Hindlimb muscle (tissue), 1 donor: ENCODE results near the gene DENND4B. TPM values are rescaled to one million over a fixed set of nuclear protein-coding genes. Genes with fewer than 3 reads are reported as not detected.

Experiments used
- DNase-seq: peaks from one replicate; pipeline ENCODE4 v3.0.0-alpha.2; 2013
- polyA plus RNA-seq: library from polyadenylated mRNA; unstranded; fragments of 120-200 nt; gene quantifications from one replicate; pipeline ENCODE4 v1.2.1, GENCODE V29; 2013; ENCODE audit not compliant: insufficient read length

Gene DENND4B
- polyA plus RNA-seq, 1 donor: 39.7 TPM

DNA sequence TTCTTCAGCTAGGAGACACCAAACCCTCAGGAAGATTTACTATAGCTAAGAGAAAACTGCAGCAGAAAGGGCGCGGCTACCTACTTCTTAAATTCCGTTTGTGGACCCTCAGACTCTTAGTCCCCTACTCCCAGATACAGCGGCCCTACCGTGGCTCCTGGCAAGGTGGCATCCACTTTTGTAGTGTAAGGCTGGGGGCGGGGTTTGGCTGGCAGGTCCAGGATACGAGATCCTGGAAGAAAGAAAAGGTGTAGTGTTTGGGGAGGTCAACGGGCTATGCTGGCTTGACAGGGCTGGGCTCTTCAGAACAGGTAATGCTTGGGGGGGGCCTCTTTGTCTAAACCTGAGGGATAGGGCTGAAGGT is 21.5 kb upstream of the DENND4B start:
- no peak for DNase-seq

DNA sequence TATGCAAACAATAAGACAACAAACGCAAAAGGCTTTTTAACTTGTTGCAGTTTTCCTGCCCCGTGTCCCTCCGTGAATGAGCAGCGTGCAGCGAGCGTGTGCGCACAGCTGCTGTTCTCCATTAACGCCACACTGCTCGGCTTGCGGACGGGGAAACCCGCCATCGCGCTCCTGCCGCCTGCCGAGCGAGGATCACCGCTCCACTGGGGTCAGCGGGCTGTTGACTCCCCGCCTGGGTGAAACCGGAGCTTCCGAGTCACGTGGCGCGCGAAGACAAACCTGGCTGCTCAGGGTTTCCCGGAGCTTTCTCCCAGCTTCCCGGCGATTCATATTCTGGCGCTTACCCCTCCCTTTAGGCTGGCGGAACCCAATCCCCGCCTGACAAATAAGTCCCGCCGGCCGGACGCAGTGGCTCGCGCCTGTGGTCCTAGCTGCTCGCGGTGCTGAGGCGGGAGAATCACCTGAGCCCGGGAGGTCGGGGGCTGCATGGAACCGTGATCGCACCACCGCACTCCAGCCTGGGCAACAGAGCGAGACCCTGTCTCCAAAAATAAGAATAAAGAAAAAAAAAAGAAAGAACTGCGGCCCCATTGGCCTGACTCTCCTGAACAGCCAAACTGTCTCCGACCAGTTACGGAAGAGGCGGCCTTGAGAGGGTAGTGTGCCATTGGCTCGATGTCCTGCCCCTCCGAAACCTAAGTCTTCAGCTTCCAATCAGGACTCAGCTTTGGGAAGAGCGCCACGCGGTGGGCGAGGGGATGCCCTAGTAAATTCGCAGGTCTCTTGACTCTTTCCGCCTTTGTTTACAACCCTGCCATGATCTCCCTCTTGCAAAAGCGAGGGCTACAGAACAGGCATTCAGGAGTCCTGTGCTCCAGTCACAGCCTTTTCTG is 20.8 kb upstream of the DENND4B start, which contains the start of gene CREB3L4:
TSS of gene CREB3L4 (plus strand) at position 796 of the 893 bp plus-strand sequence. CDS start 624 bp downstream, outside the sequence.
- peak; percentile 96 for DNase-seq

DNA sequence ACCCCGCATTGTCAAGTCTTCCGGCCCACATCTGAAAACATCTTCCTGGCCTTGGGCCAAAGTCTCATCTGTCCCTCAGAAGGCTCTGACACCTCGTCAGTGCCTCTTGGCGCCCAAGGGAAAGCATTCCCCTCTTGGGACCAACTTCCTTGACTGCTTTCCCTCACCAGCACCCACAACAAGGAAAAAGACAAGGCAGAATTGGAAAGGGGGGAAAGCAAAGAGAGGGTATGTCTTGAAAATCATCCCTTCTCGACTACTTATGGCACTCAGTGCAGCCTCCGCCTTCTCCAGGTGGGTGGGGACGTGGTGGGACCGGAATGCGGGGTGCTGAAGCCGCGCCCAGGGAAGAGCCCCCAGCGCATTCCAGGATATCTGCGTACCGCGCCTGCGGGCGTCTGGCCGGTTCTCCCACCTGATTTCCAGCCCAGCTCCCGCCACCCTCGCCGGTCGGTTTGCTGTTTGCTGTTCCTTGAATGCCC is 17.4 kb upstream of the DENND4B start:
- peak; percentile 48 for DNase-seq

DNA sequence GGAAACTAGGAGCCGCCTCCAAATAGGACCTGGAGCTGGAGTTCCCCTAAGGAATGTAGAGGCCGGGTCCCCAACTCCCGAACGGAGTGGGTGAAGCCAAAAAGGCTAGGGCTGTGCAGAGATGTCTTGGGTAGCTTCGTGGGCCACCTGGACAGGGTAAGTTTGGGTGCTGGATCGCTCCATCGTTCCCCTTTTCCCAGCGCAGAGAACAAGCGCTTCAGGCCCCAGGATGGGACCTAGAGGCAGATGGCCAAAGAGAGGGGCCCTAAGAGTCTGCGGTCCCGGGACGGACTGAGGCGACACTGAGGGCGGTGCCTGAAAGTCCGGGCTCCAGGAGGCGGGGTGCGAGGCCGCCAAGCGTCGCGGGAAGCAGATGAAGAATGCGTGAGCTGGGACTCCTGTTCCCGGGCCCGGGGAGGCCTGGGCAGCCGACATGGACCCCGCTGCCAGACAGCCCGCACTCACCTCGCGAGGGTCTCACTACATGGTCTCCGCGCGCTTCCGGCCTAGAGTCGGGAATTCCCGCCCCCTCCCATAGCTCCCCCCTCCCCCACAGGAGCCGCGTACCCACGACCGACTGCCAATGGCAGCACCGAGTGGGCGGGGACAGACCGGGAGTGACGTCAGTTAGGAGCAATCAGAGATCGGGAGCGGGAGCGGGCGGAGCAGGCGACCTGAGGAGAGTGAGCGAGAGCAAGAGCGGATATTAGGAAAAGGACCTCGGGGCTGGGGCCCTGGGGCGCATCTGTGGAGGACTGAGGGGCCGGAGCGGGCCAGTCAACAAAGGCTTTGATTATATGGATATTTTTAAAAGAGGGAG is 16.7 kb upstream of the DENND4B start, which contains the start of gene SLC39A1:
TSS of gene SLC39A1 (minus strand) at position 508 of the 820 bp plus-strand sequence. CDS start 822 bp downstream, outside the sequence.
- DNase-seq: peak; percentile 97

DNA sequence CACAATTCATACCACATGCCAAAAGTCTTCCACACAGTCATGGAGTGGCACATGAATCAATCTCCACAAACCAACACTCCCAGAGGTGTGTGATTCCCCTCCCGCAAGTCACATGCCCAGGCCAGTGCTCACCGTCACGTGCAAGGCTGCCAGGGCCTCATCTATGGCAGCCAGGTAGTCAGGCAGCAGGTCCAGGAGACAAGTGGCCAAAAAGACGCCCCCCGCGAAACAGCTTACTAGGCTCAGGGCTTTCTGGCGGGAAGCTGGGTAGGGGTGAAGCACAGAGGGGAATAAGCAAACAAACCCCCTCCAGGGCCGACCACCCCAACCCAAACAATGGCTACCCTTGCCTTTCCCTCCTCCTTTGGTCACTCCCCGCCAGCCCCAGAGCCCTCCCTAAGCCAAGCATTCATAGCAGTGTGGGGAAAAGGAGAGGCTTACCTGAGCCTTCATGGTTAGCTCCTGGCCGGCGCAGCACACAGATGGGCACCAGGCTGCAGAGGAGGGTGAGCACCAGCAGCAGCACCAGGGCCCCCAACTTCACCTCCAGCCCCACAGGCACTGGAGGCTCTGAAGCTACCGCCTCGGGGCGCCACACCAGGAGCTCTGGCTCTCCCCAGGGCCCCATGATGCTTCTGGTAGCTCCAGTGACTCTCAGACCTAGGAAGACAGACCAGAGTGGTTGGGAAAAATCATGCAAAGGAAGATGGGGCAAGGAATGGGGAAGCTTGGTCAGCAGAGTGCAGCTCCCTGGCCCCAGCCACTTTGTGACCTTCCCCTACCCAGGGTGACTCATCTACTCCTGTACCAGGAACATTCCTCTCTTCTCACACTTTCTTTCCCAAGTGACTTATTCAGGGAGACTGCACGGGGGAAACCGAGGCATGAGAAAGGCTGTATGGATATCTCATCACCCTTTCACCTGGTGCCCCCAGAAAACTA is 15.8 kb upstream of the DENND4B start:
- DNase-seq: no peak

DNA sequence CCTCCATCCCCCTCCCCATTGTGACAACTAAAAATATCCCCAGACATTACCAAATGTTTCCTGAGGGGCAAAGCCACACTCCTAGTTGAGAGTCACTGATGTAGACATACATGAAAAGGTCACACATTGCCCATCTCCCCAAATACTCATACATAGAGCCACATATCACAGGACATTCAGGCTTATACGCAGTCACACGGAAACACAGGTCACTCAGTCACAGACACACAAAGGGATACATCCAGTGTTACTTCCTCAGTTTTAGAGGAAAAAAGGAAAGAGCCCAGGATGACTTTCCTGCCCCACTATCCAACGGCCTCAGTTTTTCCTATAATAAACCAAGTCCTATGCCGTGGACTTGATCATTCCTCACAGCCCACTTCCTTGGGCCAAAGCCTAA is 14.9 kb upstream of the DENND4B start:
- DNase-seq: no peak

DNA sequence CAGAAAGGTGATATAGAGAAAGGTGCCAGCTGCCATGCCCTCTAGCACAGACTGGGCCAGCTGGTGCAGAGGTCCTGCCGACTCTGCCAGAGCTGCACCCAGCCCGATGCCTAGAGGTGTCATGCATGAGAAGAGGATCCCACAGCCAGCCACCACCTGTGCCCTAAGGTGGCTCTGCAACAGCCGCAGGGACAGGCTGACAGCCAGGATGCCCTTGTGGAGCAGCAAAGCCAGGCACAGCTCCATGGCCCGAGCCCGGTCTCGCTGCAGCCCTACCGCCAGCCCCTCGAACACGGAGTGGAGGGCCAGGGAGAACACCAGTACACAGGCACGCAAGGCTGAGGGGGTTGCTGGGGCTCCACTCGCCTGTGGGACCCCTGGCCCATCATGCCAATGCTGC is 13.7 kb upstream of the DENND4B start:
- no peak for DNase-seq

DNA sequence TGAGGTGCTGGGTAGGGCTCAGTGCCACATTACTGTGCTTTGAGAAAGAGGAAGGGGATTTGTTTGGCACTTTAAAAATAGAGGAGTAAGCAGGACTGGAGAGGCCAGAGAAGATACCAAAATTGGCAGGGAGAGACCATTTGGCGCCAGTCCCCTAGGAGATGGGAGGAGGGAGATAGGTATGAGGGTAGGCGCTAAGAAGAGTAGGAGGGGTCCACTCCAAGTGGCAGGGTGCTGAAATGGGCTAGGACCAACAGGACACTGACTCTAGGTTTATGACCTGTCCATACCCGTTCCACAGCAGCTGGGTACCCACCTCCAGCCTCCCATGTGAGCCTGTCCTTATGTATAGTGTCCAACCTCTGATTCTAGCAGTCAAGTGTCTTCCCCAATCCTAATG is 12.9 kb upstream of the DENND4B start:
- DNase-seq: no peak

DNA sequence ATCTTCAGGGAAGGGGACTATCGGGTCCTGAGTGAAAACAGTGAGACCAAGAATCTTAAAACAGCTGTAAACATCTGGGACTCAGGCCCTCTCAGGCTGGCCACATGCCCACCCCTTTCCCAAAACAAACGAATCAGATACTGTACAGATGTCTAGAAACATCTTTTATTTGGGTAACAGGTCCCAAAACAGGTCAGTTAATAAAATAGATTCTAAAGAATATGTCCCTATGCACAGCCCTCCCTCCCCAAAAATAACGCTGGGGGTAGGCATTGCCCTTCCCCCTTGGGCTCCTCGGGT is 12.4 kb upstream of the DENND4B start:
- no peak for DNase-seq

DNA sequence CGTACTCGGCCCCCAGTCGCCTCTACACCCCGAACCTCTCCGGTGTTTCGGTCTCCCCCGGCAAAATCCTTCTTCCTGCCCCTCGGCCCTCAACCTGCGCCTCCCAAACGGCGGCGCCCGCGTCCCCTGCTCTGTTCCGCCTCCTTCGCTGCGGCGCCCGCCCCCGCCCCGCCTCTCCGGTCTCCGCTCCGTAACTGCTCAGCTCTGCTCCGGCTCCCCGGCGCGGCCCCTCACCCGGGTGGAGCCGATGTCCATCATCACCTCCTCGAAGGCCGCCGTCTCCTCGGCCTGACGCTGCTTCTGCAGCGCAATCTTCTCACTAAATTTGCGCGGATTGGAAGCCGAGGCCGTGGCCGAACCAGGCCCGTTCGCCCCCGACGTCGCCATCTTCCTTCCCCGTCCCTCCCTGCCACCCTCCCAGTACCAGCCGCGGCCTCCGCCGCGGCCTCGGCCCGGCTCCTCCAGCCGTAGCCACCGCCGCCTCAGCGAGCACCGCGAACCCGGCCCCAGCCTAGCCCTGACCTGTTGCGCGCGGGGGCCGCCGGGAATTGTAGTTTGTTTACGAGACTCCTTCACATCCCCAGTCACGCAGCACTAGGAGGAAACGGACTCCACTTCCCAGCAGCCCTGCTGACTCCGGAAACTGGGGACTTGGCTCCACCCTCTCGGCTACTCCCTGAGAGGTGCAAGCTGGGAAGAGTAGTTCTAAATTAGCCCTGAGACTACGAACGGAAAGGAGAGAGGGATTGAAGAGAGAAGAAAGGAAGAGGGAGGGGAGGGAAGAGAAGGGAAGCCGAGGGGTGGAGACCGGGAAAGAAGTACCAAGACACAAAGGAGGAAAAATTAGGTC is 11.8 kb upstream of the DENND4B start, which contains the start of gene CRTC2:
TSS of gene CRTC2 (minus strand) at position 502 of the 850 bp plus-strand sequence. CDS start at position 387, 115 bp downstream.
- peak; percentile 98 for DNase-seq

DNA sequence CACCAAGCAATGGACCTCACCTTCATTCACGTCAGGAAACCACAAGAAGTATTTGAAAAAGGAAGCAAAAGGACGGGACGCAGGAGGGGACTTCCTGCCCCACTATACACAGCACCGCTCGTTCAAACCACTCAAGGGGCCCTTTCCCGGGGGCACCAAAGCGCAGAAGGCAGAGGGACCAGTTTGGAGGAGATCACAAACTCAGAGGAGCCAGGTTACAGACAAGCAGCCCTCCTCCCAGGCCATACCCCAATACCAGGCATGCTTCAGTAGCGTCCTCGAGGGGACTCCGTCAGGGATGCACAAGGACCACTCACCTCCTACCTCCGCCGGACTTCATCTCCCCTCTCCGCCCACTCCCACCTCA is 11.2 kb upstream of the DENND4B start:
- DNase-seq: no peak

DNA sequence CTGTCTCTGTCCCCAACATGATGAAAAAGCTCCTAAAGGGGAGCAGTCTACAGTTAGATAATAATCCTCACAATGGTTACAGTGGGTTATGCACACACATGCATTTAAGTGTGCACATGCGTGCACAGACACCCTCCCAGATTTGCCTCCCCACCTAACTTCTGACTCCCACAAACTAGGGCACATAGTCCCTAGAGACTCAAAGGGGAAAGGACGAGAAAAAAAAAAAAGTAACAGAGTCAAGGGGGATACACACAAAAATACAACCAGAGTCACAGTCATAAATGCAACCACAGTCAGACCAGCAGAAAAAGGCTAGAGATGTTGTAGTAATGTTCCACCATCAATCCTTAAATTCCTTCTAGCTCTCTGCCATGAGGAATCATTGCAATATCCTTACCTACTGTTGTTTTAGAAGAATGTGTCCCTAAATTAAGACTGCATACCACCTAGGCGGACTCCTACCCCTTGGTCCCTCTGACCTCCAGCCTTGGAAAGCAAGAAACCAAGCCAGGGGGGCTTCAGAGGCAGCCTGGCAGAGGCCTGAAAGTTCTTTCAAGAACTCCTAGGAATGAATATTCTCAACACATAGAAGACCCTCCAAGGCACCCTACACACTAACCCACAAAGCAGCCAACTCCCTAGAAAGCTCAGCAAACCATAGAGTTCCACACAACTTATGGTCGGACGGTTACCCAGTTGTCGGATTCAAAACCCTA is 10.6 kb upstream of the DENND4B start:
- no peak for DNase-seq

DNA sequence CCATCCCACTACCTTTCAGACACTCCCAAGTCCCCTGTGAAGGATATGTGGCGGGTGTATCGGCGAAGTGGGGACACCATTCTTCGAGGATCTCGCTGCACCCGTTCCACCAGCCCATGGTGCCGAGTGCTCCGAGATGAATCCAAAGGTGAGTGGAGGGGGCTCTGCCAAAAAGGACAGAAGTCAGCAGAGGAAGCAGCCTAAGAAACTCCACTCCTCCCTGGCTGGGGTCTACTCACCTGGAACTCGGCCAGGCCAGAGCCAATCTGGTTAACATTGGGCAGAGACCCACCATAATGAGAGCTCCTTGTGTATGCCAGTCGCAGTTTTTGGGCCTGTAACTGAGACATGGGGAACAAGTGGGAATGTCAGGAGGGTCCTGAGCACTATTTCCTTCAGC is 8.3 kb upstream of the DENND4B start:
- no peak for DNase-seq

DNA sequence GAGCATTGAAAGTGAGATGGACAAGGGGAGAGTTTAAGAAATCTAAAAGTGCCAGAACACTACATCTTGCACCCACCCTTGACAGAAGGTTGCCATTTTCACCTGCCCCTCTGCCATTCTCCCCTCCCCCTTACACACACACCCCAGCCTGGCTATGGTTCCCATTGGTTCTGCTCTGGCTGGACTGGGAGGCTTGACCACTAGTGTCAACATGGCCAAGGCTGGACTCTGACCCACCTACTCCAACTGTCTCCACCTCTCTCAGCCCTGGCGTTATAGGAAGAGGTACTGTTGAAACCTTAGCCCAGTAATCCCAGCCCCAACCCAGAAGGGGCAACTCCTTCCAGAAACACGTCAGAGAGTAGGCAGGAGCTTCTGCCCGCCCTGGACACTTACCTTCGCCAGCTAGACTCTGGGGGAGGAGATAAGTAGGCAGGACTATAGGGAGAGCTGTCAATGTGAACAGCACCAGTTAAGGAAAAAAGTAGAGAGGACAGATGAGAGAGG is 7.4 kb upstream of the DENND4B start:
- no peak for DNase-seq

DNA sequence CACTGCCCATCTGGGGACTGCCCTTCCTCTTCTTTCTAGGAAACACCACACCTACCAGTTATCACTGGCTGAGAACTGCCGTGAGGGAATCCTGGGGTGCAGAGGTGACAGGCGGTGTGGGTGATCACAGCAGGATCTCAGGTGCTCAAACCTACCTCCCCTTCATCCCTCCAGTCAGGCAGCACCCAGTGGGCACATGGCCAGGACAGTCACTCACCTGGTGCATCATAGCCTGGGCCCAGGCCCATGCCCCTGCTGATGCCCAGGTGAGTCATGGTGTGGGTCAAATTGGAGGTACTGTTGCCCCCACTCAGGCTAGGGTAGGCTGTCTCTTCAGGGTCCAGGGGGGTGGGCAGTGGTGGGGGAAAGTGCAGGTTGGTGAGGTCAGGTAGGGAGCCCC is 5.3 kb upstream of the DENND4B start:
- no peak for DNase-seq

DNA sequence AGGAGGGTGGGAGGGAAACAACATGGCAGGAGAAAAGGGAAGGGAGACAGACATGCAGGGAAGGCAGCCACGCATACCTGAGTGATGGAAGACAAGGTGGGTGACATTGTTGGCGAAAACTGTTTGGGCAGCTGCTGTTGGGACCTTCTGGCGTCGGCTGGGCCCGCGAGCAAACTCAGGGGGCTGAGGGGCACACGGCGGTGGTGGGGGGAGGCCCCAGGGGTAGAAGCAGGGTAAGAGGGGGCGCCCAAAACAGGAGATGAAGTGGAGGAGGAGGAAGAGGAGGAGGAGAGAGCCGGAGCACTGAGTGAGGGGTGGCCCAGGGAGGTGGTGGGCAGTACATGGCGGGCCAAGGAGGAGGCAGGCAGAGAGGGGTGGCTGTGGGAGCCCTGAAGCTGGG is 4.7 kb upstream of the DENND4B start:
- no peak for DNase-seq

DNA sequence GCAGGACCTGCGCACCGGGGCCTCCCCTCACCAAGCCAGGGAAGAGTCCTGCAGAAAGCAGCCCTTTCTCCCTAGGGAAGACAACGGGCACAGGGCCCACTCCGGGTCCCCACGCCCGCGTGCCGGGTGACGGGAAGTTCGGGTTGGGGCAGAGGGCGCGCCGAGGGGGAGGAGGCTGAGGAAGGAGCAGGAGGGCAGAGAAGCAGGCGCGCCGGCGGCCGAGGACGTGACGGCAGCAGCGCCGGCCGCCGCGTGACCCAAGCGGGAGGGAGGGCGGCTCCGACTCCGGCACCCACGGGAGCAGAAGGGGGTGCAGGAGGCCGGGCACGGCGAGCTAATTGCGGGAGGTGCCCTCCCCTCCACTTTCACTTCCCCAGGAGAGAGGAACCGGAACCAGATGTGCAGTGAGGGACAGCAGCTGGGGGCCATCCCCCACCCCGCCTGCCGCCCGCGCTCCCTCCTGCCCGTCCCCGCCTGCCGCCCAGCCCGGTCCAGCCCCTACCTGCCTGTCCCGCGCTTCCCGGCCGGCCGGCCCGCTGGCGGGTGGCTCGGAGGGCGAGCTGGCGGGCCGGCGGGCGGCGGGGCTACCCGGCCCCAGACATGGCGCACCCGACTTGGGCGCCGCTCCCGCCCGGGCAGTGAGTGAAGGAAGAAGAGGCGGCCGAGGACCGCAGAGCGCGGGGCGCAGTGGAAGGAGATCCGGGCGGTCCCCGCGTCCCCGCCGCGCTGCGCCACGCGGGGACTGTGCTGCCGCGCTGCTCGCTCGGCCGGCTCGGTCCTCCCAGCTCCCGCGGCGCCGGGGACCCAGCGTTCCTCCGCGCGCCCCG is 510 bp downstream of the DENND4B start:
- peak; percentile 74 for DNase-seq

DNA sequence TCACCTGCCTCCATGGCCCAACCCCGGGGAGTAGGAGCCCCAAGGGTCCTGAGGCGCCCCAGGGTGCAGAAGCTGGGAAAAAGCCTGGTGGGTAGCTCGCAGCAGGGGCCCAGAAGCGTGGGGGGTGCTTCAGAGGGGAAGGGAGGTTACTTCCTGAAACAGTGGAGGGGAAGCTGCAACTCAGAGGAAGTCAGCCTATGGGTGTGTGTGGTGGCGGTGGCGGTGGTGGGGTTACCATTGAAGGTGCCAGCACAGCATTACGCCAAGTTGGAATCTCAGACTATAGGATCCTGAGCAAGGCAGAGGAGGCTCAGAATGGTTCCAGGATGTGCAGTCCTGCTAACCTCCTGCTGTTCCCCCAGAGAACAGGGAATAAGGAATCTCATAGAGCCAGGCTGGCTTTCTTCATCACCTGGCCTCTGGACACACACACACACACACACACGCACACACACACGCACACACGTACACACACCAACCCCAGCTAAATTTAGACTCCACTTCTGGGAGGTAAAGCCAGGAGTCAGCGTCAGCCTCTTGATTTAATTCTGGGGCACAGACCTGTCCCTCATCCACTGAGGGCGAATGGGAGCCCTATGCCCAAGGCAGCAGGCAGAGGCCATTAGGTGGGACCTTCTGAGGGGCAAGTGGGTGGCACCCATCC is 1.3 kb downstream of the DENND4B start:
- no peak for DNase-seq

DNA sequence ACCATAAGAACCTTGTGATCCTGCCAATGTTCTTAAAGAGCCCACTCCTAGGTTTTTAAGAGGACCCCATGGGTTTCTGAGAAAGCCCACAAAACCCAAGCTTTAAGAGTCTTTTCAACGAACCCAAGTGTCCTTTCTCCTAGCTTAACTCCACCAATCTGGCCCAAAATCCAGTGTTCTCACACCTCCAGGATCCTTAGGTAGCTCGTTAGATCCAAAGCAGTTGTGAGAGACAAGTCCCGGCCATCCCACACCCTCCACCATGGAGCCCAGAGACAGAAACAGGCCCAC is 1.7 kb downstream of the DENND4B start:
- DNase-seq: no peak
